Coronary artery (tissue), 2 donors: Measurements from ENCODE around the gene IRAK3.

Source experiments
- DNase-seq: peaks from one replicate; pipeline ENCODE4 v3.0.0-alpha.2; 2017; ENCODE audit warnings: low spot score
- H3K27ac ChIP-seq, 2 donors: fragments of 200-600 bp; sonication (generic); one replicate each; pipeline ENCODE4 v1.5.1; 2016 to 2019
- H3K4me3 ChIP-seq: fragments of 200-600 bp; sonication (generic); 2 replicates; pipeline ENCODE4 v1.5.1; 2016; ENCODE audit warnings: mild to moderate bottlenecking, moderate library complexity
- CTCF ChIP-seq: fragments of 200-600 bp; sonication (generic); IDR thresholded peaks from one replicate; pipeline ENCODE4 v1.5.1; 2019; ENCODE audit warnings: antibody characterized with exemption

The IRAK3 gene

GRCh38 chr12:66188584-66189485 is at the start of gene IRAK3:
TSS of gene IRAK3 (plus strand) at chr12:66189214. CDS start at chr12:66189300, 86 bp downstream.
- peak within 1 kb of the TSS; percentile 86 for H3K27ac ChIP-seq
- DNase-seq = peak; percentile 94
- H3K4me3 ChIP-seq = peak within 1 kb of the TSS; percentile 72
- TF ChIP-seq CTCF = no peak

GRCh38 chr12:66139328-66139727 is 49.7 kb upstream of the IRAK3 start:
- TF ChIP-seq CTCF = no peak
- H3K4me3 ChIP-seq = no peak overlapping the region

GRCh38 chr12:66140731-66141130 is 48.3 kb upstream of the IRAK3 start:
- DNase-seq = no peak
- Histone ChIP-seq H3K27ac (no peak overlapping the region), H3K4me3 (no peak overlapping the region)
- TF ChIP-seq CTCF = no peak

More at GRCh38 chr12:66139328-66139727, 49.7 kb upstream of the IRAK3 start:
- no peak overlapping the region for H3K27ac ChIP-seq
- DNase-seq = no peak

GRCh38 chr12:66141299-66141698 is 47.7 kb upstream of the IRAK3 start:
- Histone ChIP-seq H3K27ac (no peak overlapping the region), H3K4me3 (no peak overlapping the region)
- no peak for DNase-seq
- no peak for TF ChIP-seq CTCF

GRCh38 chr12:66142826-66143225 is 46.2 kb upstream of the IRAK3 start:
- no peak for DNase-seq
- H3K27ac ChIP-seq = no peak overlapping the region
- no peak for TF ChIP-seq CTCF
- no peak overlapping the region for H3K4me3 ChIP-seq

- Histone ChIP-seq H3K4me3 (no peak overlapping the region), H3K27ac (no peak overlapping the region)
- no peak for TF ChIP-seq CTCF
- DNase-seq = no peak
Observed at GRCh38 chr12:66143868-66144267, 45.1 kb upstream of the IRAK3 start.
